ENCODE measurements around the gene FOXJ3. TPM values are rescaled to one million over a fixed set of nuclear protein-coding genes. Genes with fewer than 3 reads are reported as not detected.

The FOXJ3 gene
- total and polyA plus RNA-seq, 2 of the 8 experiments (the other 6 are each of a cell fraction or from before 2014, with no cell fraction given) = 48.6 to 51.9 TPM

DNA sequence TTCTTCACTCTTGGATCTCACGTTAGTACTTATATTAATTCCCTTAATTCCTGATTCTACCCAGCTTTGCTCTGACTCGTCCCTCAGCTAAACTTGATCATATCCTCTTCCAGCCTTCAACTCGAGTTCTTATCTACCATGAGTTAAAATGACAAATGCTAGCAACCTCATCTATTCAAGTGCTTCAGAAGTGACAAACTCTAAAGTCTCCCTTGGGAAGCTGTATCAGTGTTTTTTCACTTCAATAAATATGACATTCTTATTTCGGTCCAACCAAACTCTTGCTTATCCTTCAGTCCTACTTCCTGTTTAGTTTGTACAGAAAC lies 75.3 kb downstream of the FOXJ3 start (continued):
- TF ChIP-seq, protein P1, sequence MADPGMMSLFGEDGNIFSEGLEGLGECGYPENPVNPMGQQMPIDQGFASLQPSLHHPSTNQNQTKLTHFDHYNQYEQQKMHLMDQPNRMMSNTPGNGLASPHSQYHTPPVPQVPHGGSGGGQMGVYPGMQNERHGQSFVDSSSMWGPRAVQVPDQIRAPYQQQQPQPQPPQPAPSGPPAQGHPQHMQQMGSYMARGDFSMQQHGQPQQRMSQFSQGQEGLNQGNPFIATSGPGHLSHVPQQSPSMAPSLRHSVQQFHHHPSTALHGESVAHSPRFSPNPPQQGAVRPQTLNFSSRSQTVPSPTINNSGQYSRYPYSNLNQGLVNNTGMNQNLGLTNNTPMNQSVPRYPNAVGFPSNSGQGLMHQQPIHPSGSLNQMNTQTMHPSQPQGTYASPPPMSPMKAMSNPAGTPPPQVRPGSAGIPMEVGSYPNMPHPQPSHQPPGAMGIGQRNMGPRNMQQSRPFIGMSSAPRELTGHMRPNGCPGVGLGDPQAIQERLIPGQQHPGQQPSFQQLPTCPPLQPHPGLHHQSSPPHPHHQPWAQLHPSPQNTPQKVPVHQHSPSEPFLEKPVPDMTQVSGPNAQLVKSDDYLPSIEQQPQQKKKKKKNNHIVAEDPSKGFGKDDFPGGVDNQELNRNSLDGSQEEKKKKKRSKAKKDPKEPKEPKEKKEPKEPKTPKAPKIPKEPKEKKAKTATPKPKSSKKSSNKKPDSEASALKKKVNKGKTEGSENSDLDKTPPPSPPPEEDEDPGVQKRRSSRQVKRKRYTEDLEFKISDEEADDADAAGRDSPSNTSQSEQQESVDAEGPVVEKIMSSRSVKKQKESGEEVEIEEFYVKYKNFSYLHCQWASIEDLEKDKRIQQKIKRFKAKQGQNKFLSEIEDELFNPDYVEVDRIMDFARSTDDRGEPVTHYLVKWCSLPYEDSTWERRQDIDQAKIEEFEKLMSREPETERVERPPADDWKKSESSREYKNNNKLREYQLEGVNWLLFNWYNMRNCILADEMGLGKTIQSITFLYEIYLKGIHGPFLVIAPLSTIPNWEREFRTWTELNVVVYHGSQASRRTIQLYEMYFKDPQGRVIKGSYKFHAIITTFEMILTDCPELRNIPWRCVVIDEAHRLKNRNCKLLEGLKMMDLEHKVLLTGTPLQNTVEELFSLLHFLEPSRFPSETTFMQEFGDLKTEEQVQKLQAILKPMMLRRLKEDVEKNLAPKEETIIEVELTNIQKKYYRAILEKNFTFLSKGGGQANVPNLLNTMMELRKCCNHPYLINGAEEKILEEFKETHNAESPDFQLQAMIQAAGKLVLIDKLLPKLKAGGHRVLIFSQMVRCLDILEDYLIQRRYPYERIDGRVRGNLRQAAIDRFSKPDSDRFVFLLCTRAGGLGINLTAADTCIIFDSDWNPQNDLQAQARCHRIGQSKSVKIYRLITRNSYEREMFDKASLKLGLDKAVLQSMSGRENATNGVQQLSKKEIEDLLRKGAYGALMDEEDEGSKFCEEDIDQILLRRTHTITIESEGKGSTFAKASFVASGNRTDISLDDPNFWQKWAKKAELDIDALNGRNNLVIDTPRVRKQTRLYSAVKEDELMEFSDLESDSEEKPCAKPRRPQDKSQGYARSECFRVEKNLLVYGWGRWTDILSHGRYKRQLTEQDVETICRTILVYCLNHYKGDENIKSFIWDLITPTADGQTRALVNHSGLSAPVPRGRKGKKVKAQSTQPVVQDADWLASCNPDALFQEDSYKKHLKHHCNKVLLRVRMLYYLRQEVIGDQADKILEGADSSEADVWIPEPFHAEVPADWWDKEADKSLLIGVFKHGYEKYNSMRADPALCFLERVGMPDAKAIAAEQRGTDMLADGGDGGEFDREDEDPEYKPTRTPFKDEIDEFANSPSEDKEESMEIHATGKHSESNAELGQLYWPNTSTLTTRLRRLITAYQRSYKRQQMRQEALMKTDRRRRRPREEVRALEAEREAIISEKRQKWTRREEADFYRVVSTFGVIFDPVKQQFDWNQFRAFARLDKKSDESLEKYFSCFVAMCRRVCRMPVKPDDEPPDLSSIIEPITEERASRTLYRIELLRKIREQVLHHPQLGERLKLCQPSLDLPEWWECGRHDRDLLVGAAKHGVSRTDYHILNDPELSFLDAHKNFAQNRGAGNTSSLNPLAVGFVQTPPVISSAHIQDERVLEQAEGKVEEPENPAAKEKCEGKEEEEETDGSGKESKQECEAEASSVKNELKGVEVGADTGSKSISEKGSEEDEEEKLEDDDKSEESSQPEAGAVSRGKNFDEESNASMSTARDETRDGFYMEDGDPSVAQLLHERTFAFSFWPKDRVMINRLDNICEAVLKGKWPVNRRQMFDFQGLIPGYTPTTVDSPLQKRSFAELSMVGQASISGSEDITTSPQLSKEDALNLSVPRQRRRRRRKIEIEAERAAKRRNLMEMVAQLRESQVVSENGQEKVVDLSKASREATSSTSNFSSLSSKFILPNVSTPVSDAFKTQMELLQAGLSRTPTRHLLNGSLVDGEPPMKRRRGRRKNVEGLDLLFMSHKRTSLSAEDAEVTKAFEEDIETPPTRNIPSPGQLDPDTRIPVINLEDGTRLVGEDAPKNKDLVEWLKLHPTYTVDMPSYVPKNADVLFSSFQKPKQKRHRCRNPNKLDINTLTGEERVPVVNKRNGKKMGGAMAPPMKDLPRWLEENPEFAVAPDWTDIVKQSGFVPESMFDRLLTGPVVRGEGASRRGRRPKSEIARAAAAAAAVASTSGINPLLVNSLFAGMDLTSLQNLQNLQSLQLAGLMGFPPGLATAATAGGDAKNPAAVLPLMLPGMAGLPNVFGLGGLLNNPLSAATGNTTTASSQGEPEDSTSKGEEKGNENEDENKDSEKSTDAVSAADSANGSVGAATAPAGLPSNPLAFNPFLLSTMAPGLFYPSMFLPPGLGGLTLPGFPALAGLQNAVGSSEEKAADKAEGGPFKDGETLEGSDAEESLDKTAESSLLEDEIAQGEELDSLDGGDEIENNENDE (IDR thresholded peaks at IDR 0.05; ENCODE audit: insufficient replicate concordance, low read length) = no peak
- TF ChIP-seq RNF2 (IDR thresholded peaks at IDR 0.05; ENCODE audit: borderline replicate concordance, low read depth, low read length, missing control alignments, poor library complexity, severe bottlenecking) (no peak), SP1 (IDR thresholded peaks at IDR 0.05; ENCODE audit: low read depth, low read length) (no peak), GABPA (IDR thresholded peaks at IDR 0.05; ENCODE audit: borderline replicate concordance, insufficient read depth, low read length) (no peak)

Data from H1 (cell line).